Measurements from ENCODE around the gene ARHGEF3.

- TF ChIP-seq, protein P1, sequence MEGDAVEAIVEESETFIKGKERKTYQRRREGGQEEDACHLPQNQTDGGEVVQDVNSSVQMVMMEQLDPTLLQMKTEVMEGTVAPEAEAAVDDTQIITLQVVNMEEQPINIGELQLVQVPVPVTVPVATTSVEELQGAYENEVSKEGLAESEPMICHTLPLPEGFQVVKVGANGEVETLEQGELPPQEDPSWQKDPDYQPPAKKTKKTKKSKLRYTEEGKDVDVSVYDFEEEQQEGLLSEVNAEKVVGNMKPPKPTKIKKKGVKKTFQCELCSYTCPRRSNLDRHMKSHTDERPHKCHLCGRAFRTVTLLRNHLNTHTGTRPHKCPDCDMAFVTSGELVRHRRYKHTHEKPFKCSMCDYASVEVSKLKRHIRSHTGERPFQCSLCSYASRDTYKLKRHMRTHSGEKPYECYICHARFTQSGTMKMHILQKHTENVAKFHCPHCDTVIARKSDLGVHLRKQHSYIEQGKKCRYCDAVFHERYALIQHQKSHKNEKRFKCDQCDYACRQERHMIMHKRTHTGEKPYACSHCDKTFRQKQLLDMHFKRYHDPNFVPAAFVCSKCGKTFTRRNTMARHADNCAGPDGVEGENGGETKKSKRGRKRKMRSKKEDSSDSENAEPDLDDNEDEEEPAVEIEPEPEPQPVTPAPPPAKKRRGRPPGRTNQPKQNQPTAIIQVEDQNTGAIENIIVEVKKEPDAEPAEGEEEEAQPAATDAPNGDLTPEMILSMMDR (IDR thresholded peaks at IDR 0.05; ENCODE audit: low read depth, low read length, poor library complexity, severe bottlenecking), result no peak
- no peak for TF ChIP-seq EZH2phosphoT487 (IDR thresholded peaks at IDR 0.05; ENCODE audit: borderline replicate concordance, low read length)
These were observed 43.8 kb upstream of the ARHGEF3 start for GRCh38 chr3:56845505-56845904.
